HG03354 (cell line): ENCODE results near the gene CCDC138.

Experiments used
- ATAC-seq: cut with Tn5 transposase; IDR thresholded peaks from one replicate; pipeline ENCODE4 v1.9.1; 2021; ENCODE audit warnings: mild to moderate bottlenecking; ENCODE audit not compliant: unreplicated experiment, poor library complexity, severe bottlenecking

CCDC138 gene

DNA sequence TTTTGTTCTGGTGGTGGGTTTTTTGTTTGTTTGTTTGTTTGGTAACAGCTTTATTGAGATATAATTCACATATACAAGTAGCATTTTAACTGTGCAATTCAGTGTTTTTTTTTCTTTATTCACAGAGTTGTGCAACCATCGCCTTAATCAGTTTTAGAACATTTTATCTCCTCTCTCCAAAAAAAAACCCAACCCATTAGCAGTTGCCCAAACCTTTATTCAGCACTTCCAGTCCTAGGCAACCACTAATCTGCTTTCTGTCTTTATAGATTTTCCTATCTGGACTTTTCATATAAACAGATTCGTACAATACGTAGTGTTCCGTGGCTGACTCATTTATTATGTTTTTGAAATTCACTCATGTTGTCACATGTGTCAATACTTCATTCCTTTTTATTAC lies 38.7 kb downstream of the CCDC138 start:
- ATAC-seq, result no peak

DNA sequence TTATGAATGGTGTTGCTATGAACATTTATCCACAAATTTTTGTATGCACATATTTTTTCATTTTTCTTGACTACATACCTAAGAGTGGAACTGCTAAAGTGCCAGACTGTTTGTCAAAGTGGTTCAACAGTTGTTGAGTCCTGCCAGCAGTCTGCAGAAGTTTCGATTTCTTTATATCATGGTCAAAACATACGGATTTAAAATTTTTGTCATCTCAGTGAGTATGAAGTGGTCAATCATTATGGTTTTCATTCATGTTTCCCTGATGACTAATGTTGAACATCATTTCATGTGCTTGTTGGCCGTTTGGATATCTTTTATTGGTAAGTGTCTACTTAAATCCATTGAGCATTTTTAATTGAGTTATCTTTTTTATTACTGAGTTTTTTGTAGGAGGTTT lies 39.2 kb downstream of the CCDC138 start:
- no peak for ATAC-seq

GRCh38 chr2:108829578-108830310 lies 43.2 kb downstream of the CCDC138 start:
- ATAC-seq, result no peak

GRCh38 chr2:108833219-108833618 lies 46.6 kb downstream of the CCDC138 start:
- no peak for ATAC-seq

DNA sequence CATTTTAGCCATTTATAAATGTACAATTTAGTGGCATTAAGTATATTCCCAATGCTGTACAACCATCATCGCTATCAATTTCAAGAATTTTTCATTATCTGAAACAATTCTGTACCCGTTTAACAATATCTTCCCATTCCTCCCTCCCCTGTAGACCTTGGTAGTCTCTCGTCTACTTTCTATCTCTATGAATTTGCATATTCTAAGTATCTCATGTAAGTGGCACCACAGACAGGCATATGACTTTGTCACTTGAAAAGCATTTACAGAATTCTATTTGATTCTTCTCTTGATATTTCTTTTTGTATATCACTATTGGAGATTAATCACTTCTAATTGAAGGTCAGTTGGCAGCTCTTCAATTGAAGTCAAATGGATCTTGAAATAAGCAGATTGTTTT lies 48.0 kb downstream of the CCDC138 start:
- no peak for ATAC-seq

GRCh38 chr2:108835040-108835439 lies 48.5 kb downstream of the CCDC138 start:
- ATAC-seq, result no peak

DNA sequence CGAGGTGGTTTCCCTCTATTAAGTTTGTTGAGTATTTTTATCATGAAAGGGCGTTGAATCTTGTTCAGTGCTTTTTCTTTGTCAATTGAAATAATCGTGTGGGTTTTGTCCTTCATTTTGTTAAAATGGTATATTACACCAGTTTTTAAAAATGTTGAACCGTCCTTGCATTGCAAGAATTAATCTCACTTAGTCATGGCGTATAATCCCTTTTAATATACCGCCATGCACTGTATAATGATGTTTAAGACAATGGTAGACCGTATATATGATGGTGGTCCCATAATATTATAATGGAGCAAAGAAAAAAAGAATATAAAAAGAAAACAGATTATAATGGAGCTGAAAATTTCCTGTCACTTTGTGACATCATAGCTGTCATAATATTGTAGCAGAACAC lies 50.6 kb downstream of the CCDC138 start:
- no peak for ATAC-seq

DNA sequence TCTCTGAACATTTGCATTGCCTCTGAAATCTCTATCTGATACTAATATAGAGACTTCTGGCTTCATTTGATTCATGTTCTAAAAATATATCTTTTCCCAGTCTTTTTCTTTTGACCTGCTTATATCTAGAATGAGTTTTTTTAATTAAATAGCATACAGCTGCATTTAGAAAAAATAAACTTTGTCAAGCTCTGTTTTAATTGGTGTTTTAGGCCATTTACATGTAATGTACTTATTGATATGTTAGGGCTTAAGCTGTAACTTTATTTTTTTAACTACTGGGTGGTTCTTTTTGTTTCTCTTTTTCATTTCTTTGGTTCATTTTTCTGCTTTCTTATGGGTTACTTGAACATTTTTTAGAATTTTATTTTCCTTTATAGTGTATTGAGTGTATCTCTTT lies 54.9 kb downstream of the CCDC138 start:
- ATAC-seq, result no peak

- ATAC-seq, result no peak
Measured at GRCh38 chr2:108845923-108846322, 59.4 kb downstream of the CCDC138 start.

- no peak for ATAC-seq
Measured at GRCh38 chr2:108847000-108847399, 60.4 kb downstream of the CCDC138 start.

DNA sequence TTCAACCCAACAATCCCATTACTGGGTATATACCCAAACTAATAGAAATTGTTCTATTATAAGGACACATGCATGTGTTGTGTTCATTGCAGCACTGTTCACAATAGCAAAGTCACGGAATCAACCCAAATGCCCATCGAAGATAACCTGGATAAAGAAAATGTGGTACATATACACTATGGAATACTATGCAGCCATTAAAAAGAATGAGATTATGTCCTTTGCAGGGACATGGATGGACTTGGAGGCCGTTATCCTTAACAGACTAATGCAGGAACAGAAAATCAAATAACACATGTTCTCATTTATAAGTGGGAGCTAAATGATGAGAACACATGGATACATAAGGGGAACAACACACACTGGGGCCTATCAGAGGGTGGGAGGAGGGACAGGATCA lies 65.8 kb downstream of the CCDC138 start:
- no peak for ATAC-seq

- no peak for ATAC-seq
Measured at GRCh38 chr2:108853421-108853820, 66.8 kb downstream of the CCDC138 start.

GRCh38 chr2:108854484-108854883 lies 67.9 kb downstream of the CCDC138 start:
- no peak for ATAC-seq

DNA sequence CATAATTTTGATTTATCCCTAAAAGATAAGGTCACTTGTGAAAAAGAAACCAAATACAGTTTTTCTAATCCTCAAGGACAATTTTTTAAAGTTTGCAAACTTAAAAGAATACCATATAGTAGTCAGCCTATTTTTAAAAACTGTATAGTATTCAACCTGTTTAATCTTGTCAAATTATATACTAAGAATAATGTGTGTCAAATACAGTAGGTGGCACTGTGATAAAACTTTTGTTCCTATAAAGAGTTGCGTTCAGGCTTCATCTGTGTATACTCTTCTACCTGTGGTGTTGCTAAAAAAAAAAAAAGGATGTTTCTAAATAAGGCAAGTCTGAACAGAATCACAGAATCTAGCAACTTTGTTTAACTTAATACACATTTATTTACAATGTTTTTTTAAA lies 68.6 kb downstream of the CCDC138 start:
- no peak for ATAC-seq

DNA sequence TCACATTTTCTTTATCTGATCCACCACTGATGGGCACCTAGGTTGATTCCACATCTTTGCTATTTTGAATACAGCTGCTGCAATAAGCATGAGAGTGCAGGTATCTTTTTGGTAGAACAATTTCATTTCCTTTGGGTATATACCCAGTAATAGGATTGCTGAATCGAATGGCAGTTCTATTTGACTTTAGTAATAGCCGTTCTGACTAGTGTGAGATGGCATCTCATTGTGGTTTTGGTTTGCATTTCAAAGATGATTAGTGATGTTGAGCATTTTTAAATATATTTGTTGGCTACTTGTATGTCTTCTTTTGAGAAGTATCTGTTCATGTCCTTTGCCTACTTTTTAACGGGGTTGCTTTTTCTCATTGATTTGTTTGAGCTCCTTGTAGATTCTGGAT lies 72.3 kb downstream of the CCDC138 start:
- no peak for ATAC-seq

- ATAC-seq, result no peak
Measured at GRCh38 chr2:108866041-108866440, 79.5 kb downstream of the CCDC138 start.

GRCh38 chr2:108868911-108869310 lies 82.3 kb downstream of the CCDC138 start:
- no peak for ATAC-seq

- ATAC-seq, result no peak
Measured at GRCh38 chr2:108869542-108869941, 83.0 kb downstream of the CCDC138 start.

GRCh38 chr2:108870069-108870644 lies 83.6 kb downstream of the CCDC138 start:
- ATAC-seq, result no peak

DNA sequence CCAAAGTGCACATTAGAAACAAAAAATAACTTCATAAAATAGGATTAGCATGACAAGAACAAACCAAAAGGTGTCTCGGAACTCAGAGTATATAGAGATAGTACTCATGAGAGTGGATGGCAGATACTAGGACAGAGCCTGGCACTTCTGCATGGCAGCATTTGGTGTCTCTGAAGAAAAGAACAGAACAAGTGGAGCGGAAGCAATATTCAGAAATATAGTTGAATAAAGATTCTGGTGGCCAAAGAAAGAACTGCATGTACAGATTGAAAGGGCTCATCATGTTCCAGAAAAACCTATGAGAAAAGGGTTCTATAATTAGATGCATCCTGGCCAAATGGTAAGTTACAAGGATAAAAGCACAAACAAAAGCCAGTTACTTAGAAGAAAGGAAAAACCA lies 90.9 kb downstream of the CCDC138 start:
- no peak for ATAC-seq

- no peak for ATAC-seq
Measured at GRCh38 chr2:108878276-108878675, 91.7 kb downstream of the CCDC138 start.

GRCh38 chr2:108884619-108885018 lies 98.0 kb downstream of the CCDC138 start:
- no peak for ATAC-seq
